Hepatocyte (in vitro differentiated cells): ENCODE data around the gene AOC1. TPM values are rescaled to one million over a fixed set of nuclear protein-coding genes. Genes with fewer than 3 reads are reported as not detected.

Experiments used
- DNase-seq: peaks from one replicate; pipeline ENCODE4 v3.0.0-alpha.2; 2016; ENCODE audit warnings: low spot score
- H2AFZ ChIP-seq: fragments of 200-600 bp; sonication (generic); 2 replicates; pipeline ENCODE4 v1.6.0; 2016; ENCODE audit warnings: antibody characterized with exemption, mild to moderate bottlenecking
- H3K27ac ChIP-seq: fragments of 200-600 bp; sonication (generic); 2 replicates; pipeline ENCODE4 v1.5.1; 2016; ENCODE audit warnings: mild to moderate bottlenecking
- H3K27me3 ChIP-seq: fragments of 200-600 bp; sonication (generic); 2 replicates; pipeline ENCODE4 v1.6.1; 2016
- H3K36me3 ChIP-seq: fragments of 200-600 bp; sonication (generic); replicated peaks from 2 replicates; pipeline ENCODE4 v1.5.1; 2016; ENCODE audit warnings: low read depth; ENCODE audit not compliant: insufficient read depth
- H3K4me1 ChIP-seq: fragments of 200-600 bp; sonication (generic); 2 replicates; pipeline ENCODE4 v1.5.1; 2016; ENCODE audit warnings: mild to moderate bottlenecking, moderate library complexity; ENCODE audit not compliant: insufficient read depth
- H3K4me2 ChIP-seq: fragments of 200-600 bp; sonication (generic); 2 replicates; pipeline ENCODE4 v1.6.0; 2016
- H3K4me3 ChIP-seq: fragments of 200-600 bp; sonication (generic); 2 replicates; pipeline ENCODE4 v1.5.1; 2016; ENCODE audit warnings: mild to moderate bottlenecking
- H3K79me2 ChIP-seq: fragments of 200-600 bp; sonication (generic); 2 replicates; pipeline ENCODE4 v1.6.0; 2017; ENCODE audit warnings: mild to moderate bottlenecking
- H3K9me2 ChIP-seq: fragments of 200-600 bp; sonication (generic); replicated peaks from 2 replicates; pipeline ENCODE4 v1.6.0; 2017; ENCODE audit warnings: mild to moderate bottlenecking; ENCODE audit not compliant: insufficient read depth
- H3K9me3 ChIP-seq: fragments of 200-600 bp; sonication (generic); 2 replicates; pipeline ENCODE4 v1.5.1; 2016; ENCODE audit warnings: low read depth, mild to moderate bottlenecking
- H4K20me1 ChIP-seq: fragments of 200-600 bp; sonication (generic); 2 replicates; pipeline ENCODE4 v1.6.0; 2016; ENCODE audit warnings: mild to moderate bottlenecking; ENCODE audit not compliant: insufficient read depth, poor library complexity, severe bottlenecking
- CTCF ChIP-seq: fragments of 200-600 bp; sonication (generic); IDR thresholded peaks from 2 replicates; pipeline ENCODE4 v1.5.1; 2016; ENCODE audit warnings: antibody characterized with exemption, mild to moderate bottlenecking; ENCODE audit not compliant: poor library complexity
- EZH2 ChIP-seq: fragments of 200-600 bp; sonication (generic); IDR thresholded peaks from 2 replicates; pipeline ENCODE4 v1.6.1; 2016; ENCODE audit warnings: antibody characterized with exemption, mild to moderate bottlenecking, borderline replicate concordance
- EZH2phosphoT487 ChIP-seq: fragments of 200-600 bp; sonication (generic); IDR thresholded peaks from one replicate; pipeline ENCODE4 v1.6.1; 2018; ENCODE audit warnings: antibody characterized with exemption, mild to moderate bottlenecking, low read depth, moderate library complexity; ENCODE audit not compliant: unreplicated experiment, severe bottlenecking
- WGBS: methylation state at CpG from one replicate; pipeline ENCODE4 v1.1.6; 2016; ENCODE audit warnings: low lambda C conversion rate; ENCODE audit errors: missing lambda C conversion rate; 5-methylcytosine and 5-hydroxymethylcytosine counted together
- polyA plus RNA-seq: library from polyadenylated mRNA; unstranded; fragments of >200 nt; fragmentation: Nextera tagmentation; extraction: Ambion mirVana; gene quantifications from 2 replicates; pipeline ENCODE4 v1.2.1, GENCODE V29; 2016
- total RNA-seq: library from RNA; depleted of rRNA; stranded (reverse); fragments of >200 nt; gene quantifications from 2 replicates; pipeline ENCODE4 v1.2.3, GENCODE V29; 2014

Gene AOC1
- total and polyA plus RNA-seq, 2 experiments from 2014 or later, result 5.9 to 9.1 TPM

- TF ChIP-seq EZH2 (no peak), EZH2phosphoT487 (no peak), CTCF (no peak)
- Histone ChIP-seq H3K4me1 (peaks cover 7% of the 10 kb centered on the region), H2AFZ (no peak overlapping the region), H3K79me2 (no peaks in the 10 kb centered on the region), H3K9me2 (no peaks in the 10 kb centered on the region), H3K4me2 (no peak overlapping the region), H4K20me1 (no peaks in the 10 kb centered on the region), H3K9me3 (no peaks in the 10 kb centered on the region), H3K36me3 (no peaks in the 10 kb centered on the region), H3K27me3 (no peaks in the 10 kb centered on the region), H3K4me3 (no peak overlapping the region), H3K27ac (no peak overlapping the region)
- DNase-seq, result no peak
- 95% methylated on average over 40 of the region's 43 CpGs for WGBS
These were observed 5.1 kb downstream of the AOC1 start for GRCh38 chr7:150857276-150858055.

- Histone ChIP-seq H3K36me3 (no peaks in the 10 kb centered on the region), H3K27ac (no peak overlapping the region), H3K9me2 (no peaks in the 10 kb centered on the region), H3K27me3 (no peaks in the 10 kb centered on the region), H3K4me3 (no peak overlapping the region), H4K20me1 (no peaks in the 10 kb centered on the region), H3K9me3 (no peaks in the 10 kb centered on the region), H3K4me2 (no peak overlapping the region), H3K4me1 (peaks cover 7% of the 10 kb centered on the region), H2AFZ (no peak overlapping the region), H3K79me2 (no peaks in the 10 kb centered on the region)
- DNase-seq, result no peak
- WGBS, result 91% methylated on average over 17 of the region's 18 CpGs
- TF ChIP-seq EZH2phosphoT487 (no peak), CTCF (no peak), EZH2 (no peak)
These were observed 6.2 kb downstream of the AOC1 start for GRCh38 chr7:150858236-150859197.

DNA sequence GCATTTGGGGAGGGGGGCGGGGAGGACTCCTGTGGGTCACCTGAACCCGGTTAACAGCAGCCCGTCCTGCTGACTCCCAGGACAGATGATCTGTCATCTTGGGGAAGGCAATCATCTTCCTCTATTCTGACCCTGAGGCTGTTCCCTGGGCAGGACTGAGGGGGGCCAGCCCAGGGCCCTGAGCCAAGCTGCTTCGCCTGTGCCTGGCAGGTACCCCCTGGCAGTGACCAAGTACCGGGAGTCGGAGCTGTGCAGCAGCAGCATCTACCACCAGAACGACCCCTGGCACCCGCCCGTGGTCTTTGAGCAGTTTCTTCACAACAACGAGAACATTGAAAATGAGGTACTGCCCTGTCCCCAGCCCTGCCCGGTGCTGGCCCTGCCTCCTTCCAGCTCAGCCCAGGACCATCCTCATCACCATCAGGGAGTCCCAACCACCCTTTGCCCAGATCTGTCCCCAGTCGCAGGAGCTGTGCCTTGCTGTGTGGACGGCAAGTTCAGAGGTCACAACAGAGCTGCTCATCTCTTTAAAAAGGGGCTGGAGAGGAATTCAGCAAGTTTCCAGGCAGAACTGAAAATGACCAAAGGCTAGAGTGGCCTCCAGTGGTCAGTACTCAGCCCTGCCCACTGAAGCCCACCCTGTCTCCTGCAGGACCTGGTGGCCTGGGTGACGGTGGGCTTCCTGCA, 8.1 kb downstream of the AOC1 start:
- Histone ChIP-seq H3K4me3 (no peak overlapping the region), H3K27ac (no peak overlapping the region), H3K36me3 (no peaks in the 10 kb centered on the region), H3K4me2 (no peak overlapping the region), H3K27me3 (no peaks in the 10 kb centered on the region), H3K4me1 (no peaks in the 10 kb centered on the region), H3K9me3 (no peaks in the 10 kb centered on the region), H4K20me1 (no peaks in the 10 kb centered on the region), H3K9me2 (no peaks in the 10 kb centered on the region), H3K79me2 (no peaks in the 10 kb centered on the region), H2AFZ (no peak overlapping the region)
- no peak for DNase-seq
- TF ChIP-seq CTCF (no peak), EZH2 (no peak), EZH2phosphoT487 (no peak)
- WGBS, result 77% methylated on average over 13 of the region's 14 CpGs
